Measurements from ENCODE around the gene CAMK1G. TPM values are rescaled to one million over a fixed set of nuclear protein-coding genes. Genes with fewer than 3 reads are reported as not detected.

CAMK1G gene
- total RNA-seq, 2 experiments from 2014 or later = not detected

DNA sequence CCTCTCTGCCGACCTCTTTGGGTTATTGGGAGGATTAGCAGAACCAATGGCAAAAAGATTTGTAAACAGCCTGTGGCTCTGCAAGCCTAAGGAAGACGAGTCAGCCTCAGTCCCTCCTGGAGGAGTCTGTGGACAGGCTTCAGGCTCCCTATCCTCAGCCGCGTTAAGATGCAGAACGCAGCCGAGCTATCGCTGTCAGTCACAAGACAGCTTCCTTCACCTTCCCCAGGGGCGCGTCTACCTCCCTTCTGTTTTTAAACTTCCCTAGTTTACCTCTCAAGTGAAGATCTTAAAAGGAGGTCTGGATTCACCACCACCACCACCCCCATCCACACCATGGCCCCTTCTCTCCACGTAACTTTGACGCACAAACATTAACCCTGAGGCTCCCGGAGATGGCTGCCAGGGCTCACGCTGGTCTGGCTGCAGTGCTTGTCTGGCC lies 738 bp downstream of the CAMK1G start:
- no peak overlapping the region for H3K27ac Mint-ChIP-seq
- no peaks in the 10 kb centered on the region for H3K36me3 Mint-ChIP-seq
- no peak for DNase-seq
- no peak overlapping the region for H3K4me3 Mint-ChIP-seq
- no peaks in the 10 kb centered on the region for H3K9me3 Mint-ChIP-seq
- peaks cover 5% of the 10 kb centered on the region for H3K4me1 Mint-ChIP-seq
- peaks cover 12% of the 10 kb centered on the region for H3K27me3 Mint-ChIP-seq

DNA sequence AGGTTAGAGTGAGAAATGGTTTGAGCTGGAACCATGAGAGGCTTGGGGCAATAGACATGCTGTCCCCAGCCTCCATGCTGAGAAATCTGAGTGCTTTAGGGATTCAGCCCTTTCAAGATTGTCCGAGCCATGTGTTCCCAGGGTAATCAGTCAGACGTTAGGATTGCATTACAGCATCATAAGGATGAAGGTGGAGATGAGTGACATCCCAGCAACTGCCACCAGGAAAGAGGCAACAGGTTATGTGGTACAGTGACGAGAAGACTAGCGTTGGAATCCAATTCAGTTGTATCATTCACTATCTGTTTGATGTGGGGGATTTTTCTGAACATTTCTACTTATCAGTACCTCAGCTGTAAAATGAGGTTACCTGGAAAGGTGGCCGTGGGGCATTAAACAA lies 1.7 kb downstream of the CAMK1G start:
- no peaks in the 10 kb centered on the region for H3K9me3 Mint-ChIP-seq

DNA sequence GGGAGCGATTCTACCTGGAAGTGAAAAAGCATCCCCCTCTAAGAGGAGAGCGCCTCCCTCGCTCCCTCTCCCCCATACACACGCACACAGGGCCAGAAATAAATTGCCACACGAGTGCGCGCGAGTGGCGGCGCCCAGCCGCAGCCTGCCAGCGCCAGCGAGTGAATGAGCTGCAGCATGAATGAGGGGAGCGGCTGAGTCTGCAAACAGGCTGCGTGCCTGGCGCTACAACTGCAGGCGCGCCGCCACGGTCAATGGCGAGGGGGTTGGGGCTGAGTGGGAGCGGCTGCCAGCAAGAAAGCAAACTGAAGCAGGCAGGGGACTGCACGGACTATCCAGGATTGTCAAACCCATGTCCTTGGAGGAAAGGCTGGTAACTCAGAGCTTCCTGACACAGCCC lies 2.2 kb downstream of the CAMK1G start:
- no peaks in the 10 kb centered on the region for H3K36me3 Mint-ChIP-seq
- H3K27me3 Mint-ChIP-seq = peaks cover 20% of the 10 kb centered on the region
- H3K27ac Mint-ChIP-seq = no peak overlapping the region
- no peaks in the 10 kb centered on the region for H3K9me3 Mint-ChIP-seq
- peaks cover 5% of the 10 kb centered on the region for H3K4me1 Mint-ChIP-seq
- no peak for DNase-seq
- no peak overlapping the region for H3K4me3 Mint-ChIP-seq

More for the DNA sequence above, 1.7 kb downstream of the CAMK1G start:
- Mint-ChIP-seq H3K4me3 (no peak overlapping the region), H3K27ac (no peak overlapping the region), H3K27me3 (peaks cover 17% of the 10 kb centered on the region), H3K36me3 (no peaks in the 10 kb centered on the region), H3K4me1 (peaks cover 5% of the 10 kb centered on the region)
- DNase-seq = no peak

DNA sequence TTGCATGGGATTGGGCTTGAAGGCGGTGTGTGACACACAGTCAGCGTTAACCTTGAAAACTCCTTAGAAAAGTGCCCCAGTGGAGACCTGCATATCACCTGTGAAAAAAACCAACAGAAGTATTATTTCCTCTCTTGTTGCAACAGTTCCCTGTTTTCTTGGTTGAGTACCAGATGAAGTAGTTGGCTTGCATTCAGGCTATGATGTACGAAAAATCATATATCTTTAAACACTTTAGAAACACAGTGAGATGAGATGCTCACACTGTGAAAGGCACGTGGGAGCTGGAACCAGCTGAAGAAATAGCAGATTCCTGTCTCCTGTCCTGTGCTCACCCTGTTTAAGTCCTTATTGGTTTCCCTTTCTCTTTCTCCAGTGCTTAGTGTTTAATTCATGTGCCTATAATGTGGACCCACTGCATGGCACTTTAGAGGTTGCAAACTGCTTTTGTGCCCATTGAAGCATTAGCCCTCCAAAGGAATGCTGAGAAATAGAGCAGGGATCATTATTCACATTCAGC lies 2.8 kb downstream of the CAMK1G start:
- H3K4me3 Mint-ChIP-seq = no peak overlapping the region
- DNase-seq = no peak
- no peak overlapping the region for H3K27ac Mint-ChIP-seq
- H3K27me3 Mint-ChIP-seq = peaks cover 20% of the 10 kb centered on the region
- H3K9me3 Mint-ChIP-seq = no peaks in the 10 kb centered on the region
- H3K36me3 Mint-ChIP-seq = no peaks in the 10 kb centered on the region
- peaks cover 5% of the 10 kb centered on the region for H3K4me1 Mint-ChIP-seq

DNA sequence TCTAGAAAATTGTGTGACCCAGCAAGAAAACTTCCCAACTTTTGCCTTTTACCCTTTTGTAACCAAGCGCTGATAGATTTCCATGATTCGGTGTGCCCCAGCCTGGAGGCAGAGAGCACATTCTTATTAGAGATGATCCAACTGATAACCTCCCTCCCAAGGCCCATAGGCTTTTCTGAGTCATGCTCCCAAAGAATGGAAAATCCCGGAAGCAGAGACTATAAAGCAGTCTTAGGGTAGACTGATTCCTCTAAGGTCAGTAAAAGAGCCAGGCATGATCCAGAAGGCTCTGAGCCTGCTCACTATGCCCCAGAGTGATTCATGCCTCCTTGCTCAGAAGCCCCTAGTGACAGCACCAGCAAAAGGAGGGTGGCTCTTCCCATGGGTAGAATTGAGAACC lies 4.3 kb downstream of the CAMK1G start:
- Mint-ChIP-seq H3K27me3 (peaks cover 20% of the 10 kb centered on the region), H3K27ac (no peak overlapping the region), H3K9me3 (no peaks in the 10 kb centered on the region), H3K4me3 (no peak overlapping the region), H3K4me1 (peaks cover 5% of the 10 kb centered on the region), H3K36me3 (no peaks in the 10 kb centered on the region)
- no peak for DNase-seq

DNA sequence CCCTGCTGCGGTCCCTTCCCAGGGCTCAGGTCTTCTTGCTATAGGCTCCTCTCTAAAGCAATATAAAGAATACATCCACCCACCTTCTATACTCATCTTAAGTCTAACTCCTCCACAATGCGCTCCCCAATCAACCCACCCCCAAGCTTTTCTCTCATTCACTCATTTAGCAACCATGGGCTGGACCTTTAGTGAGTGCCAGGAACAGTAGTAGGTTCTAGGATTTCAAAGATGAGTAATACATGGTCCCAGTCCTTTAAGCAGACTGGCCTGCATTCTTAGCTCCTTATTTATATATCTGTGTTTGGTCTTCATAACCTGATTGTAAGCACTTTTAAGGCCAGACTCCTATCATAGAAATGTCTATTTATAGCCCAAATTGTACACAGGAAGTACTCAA lies 5.9 kb downstream of the CAMK1G start:
- Mint-ChIP-seq H3K4me3 (no peak overlapping the region), H3K27ac (no peak overlapping the region), H3K4me1 (peaks cover 5% of the 10 kb centered on the region), H3K9me3 (no peaks in the 10 kb centered on the region), H3K36me3 (no peaks in the 10 kb centered on the region), H3K27me3 (peaks cover 20% of the 10 kb centered on the region)
- no peak for DNase-seq

DNA sequence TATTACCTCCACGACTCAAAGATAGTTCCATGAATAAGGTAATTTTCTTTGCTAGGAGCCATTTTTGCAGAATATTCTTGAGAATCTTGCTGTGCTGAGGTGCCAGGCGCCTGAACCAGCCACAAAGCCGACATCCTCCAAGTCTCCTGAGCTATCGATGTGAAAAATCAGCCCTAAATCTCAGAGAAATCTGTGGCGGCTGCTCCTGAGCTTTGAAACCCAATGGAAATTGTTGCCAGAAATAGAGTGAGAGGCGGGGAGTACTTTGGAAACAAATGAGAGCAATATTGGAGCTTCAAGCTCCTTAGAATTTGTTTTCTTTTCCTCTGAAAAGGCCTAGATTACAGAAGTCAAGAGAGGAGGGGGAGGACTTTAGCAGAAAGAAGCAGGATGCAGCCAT lies 6.3 kb downstream of the CAMK1G start:
- Mint-ChIP-seq H3K4me3 (no peak overlapping the region), H3K4me1 (peaks cover 5% of the 10 kb centered on the region), H3K9me3 (no peaks in the 10 kb centered on the region), H3K36me3 (no peaks in the 10 kb centered on the region), H3K27me3 (peaks cover 20% of the 10 kb centered on the region), H3K27ac (no peak overlapping the region)
- no peak for DNase-seq

DNA sequence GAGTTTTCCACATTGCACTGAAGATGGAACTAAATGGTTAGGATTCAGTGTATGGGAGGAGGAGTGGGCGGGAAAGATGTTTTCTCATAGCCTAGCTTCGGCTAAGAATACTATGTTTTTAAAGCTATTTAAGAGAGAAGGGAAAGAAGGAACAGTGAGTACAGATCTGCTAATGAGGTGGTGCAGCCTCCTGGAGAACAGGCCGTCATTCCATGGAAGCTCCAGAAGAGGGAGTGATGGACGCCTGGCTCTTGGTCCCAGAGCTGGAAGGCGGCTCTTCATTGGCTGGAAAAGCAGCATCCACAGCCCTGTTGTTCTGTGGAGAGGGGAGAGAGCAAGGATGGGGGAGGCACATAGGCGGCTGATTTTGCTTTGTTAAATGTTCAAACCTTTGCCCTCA lies 6.9 kb downstream of the CAMK1G start:
- no peak overlapping the region for H3K4me3 Mint-ChIP-seq
- H3K27me3 Mint-ChIP-seq = peaks cover 24% of the 10 kb centered on the region
- H3K27ac Mint-ChIP-seq = no peak overlapping the region
- DNase-seq = no peak
- H3K36me3 Mint-ChIP-seq = no peaks in the 10 kb centered on the region
- H3K9me3 Mint-ChIP-seq = no peaks in the 10 kb centered on the region
- H3K4me1 Mint-ChIP-seq = peaks cover 5% of the 10 kb centered on the region

DNA sequence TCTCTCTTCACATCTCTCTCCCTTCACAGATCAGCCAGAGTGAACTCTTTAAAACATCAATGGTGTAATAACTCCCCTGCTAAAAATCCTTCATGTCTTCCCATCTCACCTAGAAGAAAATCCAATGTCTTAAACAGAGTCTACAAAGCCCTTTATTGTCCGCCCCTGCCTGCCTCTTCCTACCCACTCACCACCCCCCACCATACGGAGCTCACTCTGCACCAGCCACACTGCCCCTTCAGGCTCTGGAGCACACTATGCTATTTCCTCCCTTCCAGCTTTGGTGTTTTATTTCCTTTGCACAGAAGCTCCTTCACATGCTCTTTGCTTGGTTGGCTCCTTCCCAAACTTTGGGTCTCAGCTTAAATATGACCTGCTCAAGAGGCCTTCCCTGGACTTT lies 10.2 kb downstream of the CAMK1G start:
- Mint-ChIP-seq H3K4me3 (no peak overlapping the region), H3K27ac (no peak overlapping the region), H3K9me3 (no peaks in the 10 kb centered on the region), H3K36me3 (no peaks in the 10 kb centered on the region), H3K27me3 (peaks cover 23% of the 10 kb centered on the region), H3K4me1 (no peaks in the 10 kb centered on the region)
- no peak for DNase-seq

DNA sequence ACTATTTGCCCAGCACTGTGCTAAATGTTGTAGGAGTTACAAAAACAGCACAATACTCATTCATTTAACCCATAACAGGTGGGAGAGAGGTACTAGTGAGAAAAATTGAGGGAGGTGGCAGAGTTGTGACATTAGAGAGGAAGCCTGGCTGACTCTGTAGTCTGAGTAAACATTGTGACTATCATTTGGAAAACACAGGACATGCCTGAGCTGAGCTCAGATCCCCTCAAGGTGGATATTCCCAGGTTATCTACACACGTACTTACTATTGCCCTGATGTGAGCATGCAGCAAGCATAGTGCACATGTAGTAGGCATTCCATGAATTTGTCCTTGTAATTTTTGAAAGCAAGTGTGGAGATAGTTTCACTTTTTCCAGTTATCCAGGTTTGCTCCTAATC lies 10.9 kb downstream of the CAMK1G start:
- DNase-seq = no peak
- Mint-ChIP-seq H3K27me3 (peaks cover 29% of the 10 kb centered on the region), H3K4me3 (no peak overlapping the region), H3K4me1 (no peaks in the 10 kb centered on the region), H3K27ac (no peak overlapping the region), H3K9me3 (no peaks in the 10 kb centered on the region), H3K36me3 (no peaks in the 10 kb centered on the region)

DNA sequence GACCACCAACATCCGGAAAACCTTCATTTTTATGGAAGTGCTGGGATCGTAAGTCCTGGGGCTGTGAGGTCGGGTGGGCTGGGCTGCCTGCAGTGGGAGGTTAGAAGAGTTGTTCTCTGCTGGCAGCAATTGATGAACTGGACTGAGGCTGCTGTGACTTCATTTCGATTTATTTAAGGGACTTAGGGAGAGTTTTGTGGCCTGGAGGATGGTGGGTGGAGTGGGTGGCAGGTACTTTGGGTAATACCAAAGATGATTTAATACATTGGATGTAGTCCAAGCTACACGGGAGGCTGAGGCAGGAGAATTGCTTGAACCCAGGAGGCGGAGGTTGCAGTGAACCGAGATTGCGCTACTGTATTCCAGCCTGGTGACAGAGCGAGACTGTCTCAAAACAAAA lies 11.5 kb downstream of the CAMK1G start:
- no peak overlapping the region for H3K4me3 Mint-ChIP-seq
- peaks cover 26% of the 10 kb centered on the region for H3K27me3 Mint-ChIP-seq
- no peaks in the 10 kb centered on the region for H3K4me1 Mint-ChIP-seq

DNA sequence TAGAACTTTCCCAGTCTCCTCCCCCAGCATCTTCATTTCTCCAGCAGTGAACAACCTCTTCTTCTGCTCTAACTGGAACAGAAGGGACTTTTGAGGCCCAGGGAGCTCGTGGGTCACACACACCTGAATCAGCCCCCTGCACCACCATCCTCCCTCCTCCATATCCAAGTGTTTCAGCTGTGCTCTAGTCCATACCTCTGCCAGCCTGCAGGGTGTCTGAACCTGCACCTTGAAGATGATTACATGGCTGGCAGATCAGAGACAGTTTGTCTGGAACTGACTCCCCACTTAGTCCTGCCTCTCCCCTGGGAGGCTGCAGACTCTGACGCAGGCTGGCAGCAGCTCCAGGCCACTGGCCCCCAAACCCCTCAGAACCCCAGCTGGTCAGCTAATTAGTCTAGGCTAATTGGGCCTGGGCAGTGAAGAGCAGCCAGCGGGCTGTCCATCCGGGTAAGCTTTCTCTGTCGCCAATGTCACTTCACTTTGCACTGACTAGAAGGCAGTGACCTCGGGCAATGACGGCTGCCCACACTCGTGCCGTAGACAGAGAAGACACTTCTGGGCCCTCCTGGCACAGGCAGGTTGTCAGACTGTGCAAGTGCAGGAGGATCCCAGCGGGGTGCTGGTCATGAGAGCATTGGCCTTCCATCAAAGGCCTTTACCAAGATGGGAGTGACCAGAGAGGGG lies 12.2 kb downstream of the CAMK1G start:
- Mint-ChIP-seq H3K27ac (no peak overlapping the region), H3K27me3 (peaks cover 24% of the 10 kb centered on the region), H3K36me3 (no peaks in the 10 kb centered on the region), H3K4me1 (no peaks in the 10 kb centered on the region), H3K9me3 (no peaks in the 10 kb centered on the region), H3K4me3 (no peak overlapping the region)
- no peak for DNase-seq

More for the DNA sequence above, 11.5 kb downstream of the CAMK1G start:
- Mint-ChIP-seq H3K9me3 (no peaks in the 10 kb centered on the region), H3K27ac (no peak overlapping the region), H3K36me3 (no peaks in the 10 kb centered on the region)
- no peak for DNase-seq

DNA sequence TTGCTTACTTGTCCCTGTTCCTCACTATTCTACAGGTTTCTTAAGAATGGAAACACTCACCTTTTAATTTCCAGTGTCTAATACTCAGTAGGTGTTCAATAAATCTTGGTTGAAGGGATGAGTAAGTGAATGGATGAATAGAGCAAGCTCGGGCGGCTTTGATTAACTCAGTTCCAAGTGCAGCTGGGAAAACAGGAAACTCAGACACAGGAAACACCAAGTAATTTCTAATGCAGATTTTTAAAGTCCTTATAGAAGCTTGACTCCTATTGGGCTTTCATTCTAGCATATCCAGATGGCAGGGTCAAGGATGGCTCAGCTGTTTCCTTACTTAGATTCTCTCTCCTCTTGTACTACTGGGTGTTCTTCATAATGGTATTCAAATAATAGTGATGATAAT lies 14.0 kb downstream of the CAMK1G start:
- H3K36me3 Mint-ChIP-seq = no peaks in the 10 kb centered on the region
- H3K9me3 Mint-ChIP-seq = no peaks in the 10 kb centered on the region
- peaks cover 30% of the 10 kb centered on the region for H3K27me3 Mint-ChIP-seq
- no peak for DNase-seq
- H3K4me1 Mint-ChIP-seq = no peaks in the 10 kb centered on the region
- no peak overlapping the region for H3K4me3 Mint-ChIP-seq
- no peak overlapping the region for H3K27ac Mint-ChIP-seq

DNA sequence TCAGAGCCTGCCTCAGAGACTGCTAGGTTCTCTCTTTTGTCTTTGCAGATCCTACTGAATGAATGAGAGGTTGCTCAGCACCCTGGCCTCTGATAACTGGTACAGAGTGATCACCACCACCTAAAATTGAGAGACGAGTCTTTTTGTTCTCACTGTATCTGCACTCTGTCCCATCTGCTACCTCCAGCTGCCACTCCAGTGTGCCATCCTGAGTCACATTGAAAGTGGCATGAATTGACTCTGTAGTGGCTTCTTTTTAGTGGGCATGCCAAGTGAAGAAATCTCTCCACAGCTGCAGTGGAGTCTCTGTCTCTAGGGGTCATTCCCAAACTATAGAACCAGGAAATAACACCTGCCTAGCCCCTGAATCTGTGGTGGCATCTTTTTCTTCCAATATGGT lies 14.7 kb downstream of the CAMK1G start:
- Mint-ChIP-seq H3K9me3 (no peaks in the 10 kb centered on the region), H3K27me3 (peaks cover 30% of the 10 kb centered on the region), H3K27ac (no peak overlapping the region), H3K36me3 (no peaks in the 10 kb centered on the region), H3K4me1 (no peaks in the 10 kb centered on the region), H3K4me3 (no peak overlapping the region)
- DNase-seq = no peak

DNA sequence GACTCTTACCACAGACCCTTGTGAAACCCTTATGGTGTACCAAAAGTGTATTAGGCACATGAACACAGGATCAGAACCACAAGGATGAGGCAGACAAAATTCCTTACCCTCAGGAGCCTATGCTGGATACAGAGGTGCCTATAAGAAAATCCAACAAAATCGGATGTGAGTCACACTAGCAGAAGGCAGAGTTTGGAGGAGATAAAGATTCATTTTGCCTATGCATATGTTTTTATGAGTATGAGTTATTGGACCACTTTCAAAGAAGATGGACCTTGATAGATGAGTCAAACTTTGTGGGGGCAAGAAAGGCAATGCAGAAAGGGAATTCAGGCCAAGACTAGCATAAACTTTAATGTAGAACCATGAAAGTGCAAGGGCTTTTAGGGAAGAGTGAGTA lies 17.0 kb downstream of the CAMK1G start:
- Mint-ChIP-seq H3K4me1 (no peaks in the 10 kb centered on the region), H3K9me3 (no peaks in the 10 kb centered on the region), H3K27ac (no peak overlapping the region), H3K27me3 (peaks cover 24% of the 10 kb centered on the region), H3K4me3 (no peak overlapping the region), H3K36me3 (no peaks in the 10 kb centered on the region)
- no peak for DNase-seq
